GM19043 (cell line): ENCODE measurements around the gene LPIN2.

ENCODE experiments used
- ATAC-seq: cut with Tn5 transposase; IDR thresholded peaks from one replicate; pipeline ENCODE4 v1.9.1; 2021; ENCODE audit warnings: low read depth; ENCODE audit not compliant: unreplicated experiment

The LPIN2 gene

GRCh38 chr18:2967357-2967756 is 45.6 kb downstream of the LPIN2 start:
- ATAC-seq, result no peak

DNA sequence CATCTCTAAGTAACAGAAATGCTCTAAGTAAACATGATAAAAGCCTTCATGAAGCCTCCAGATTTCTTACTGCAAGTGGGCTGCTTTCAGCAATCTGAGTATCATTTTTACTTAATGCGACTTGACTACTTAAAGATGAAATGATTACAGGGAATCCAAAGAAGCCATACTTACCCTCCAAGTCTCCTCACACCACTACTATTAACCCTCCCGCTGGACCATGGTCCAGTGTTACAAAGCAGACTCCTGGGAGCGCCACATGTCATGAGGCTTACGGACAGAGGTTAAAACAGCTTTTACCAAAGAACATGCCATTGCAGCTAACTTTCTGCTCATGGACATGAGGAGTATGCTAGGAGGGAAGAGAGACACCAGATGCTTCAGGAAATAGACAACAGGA is 46.4 kb downstream of the LPIN2 start:
- no peak for ATAC-seq

GRCh38 chr18:2965797-2966196 is 47.1 kb downstream of the LPIN2 start:
- no peak for ATAC-seq

GRCh38 chr18:2964361-2965010 is 48.5 kb downstream of the LPIN2 start:
- no peak for ATAC-seq
